SHP77 treated with DMSO at 0.1 percent for 48 hours (cell line): ENCODE data around the gene TMEM184C.

Source experiments
- DNase-seq: peaks from one replicate; lab custom pipeline; 2025; lab: John Stamatoyannopoulos, UW

TMEM184C gene

DNA sequence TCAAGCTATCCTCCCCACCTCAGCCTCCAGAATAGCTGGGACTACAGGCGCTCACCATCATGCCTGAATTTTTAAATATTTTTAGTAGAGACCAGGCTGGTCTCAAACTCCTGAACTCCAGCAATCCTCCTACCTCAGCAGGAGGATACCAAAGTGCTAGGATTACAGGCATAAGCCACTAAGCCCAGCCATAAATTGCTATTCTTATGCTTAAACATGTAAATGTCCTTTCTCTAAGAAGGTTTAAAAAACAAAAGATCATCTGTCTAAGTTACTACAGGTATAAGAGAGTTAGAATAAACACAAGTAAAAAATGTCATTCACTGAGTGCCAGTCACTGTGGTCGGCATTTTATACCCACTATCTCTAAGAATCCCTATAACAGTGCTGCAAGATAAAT, 38.4 kb downstream of the TMEM184C start:
- no peak for DNase-seq

DNA sequence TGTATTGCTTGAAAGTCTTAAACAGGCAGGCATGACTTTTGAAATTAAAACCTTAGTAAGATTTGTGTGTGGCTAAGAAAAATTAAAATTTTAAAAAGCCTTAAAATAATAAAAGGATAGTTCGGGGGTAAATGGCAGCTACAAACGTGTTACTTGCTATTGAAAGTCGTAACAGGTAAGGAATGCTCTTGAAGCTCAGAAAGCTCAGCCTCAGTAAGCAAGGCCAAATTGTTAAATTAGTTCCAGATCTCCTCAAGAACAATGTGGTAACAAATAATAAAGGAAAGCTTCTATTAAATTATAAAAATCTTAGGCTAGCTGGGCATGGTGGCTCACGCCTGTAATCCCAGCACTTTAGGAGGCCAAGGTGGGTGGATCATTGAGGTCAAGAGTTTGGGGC, 41.3 kb downstream of the TMEM184C start:
- no peak for DNase-seq

DNA sequence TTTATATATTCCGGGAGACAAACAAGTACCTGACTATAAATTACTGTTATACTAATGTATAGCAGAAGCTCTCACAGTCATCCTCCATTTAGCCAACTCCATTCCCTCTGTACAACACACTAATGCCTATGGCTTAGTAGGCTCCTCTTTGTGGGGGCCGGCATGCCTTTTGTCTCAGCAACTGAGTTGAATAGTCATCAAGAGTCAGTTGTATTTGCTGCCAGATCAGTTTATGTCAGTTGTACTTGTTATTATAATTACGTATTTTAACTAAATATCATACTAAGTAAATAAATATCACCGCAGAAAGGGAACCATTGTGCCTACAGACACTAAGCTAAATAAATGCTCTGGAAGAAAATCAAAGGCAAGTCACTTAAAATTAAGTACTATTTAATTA, 56.9 kb downstream of the TMEM184C start:
- no peak for DNase-seq

DNA sequence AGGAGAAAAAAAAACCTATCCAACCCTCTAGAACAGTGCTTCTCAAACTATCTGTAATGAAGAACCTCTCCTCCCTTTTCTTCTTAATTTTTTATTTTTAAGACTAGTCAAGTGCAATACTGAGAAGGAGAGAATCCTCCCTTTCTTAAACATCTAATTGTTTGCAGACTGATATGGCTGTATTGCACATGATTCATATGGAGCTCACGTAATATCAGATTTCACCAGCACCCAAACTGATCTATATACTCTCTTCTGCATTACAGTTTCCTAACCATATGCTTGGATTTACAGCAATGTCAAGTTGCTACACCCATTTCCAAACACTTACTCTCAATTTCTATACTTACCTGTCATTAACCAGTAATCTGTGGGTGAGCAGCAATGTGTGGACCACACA, 57.3 kb downstream of the TMEM184C start:
- DNase-seq: no peak

DNA sequence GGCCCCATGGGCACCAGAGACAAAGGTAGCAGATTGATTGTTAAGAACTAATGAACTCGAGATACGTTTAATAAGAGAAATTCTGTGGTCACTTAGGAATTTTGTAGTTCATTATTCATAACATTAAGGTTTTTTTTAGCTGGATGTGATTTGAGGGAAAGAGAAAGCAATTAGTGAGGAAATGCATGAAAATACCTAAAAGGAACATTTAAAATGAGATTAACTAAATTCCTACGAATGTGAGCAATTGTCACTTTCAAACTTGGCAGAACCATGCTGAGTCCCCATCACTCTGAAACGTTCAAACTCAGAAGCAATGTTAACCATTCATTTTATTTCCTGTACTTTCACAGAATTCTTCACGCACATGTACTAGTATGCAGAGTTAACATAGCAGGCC, 60.9 kb downstream of the TMEM184C start:
- DNase-seq: no peak

DNA sequence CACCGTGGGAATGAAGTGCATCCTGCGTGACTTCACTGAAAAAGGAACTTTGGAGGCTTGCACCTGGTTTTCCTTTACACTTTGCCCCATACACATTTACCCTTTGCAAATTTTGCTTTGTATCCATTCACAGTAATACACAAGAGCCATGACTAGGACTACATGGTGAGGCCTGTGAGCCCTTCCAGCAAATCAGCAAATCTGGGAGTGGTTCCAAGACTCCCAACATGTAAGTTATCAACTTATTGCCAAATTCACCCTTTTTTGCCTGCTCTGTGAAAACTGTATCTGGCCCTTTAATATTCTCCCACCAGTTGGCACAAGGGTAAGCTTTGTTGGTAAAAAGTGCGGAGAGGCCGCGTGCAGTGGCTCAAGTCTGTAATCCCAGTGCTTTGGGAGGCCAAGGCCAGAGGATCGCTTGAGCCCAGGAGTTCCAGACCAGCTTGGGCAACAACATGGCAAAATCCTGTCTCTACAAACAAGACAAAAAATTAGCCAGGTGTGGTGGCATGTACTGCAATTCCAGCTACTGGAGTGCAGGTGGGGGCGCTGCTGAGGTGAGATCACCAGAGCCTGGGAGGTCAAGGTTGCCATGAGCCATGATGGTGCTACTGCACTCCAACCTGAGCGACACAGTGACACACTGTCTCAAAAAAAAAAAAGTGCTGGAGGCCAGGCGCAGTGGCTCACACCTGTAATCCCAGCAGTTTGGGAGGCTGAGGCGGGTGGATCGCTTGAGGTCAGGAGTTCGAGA, 61.8 kb downstream of the TMEM184C start:
- DNase-seq: no peak

DNA sequence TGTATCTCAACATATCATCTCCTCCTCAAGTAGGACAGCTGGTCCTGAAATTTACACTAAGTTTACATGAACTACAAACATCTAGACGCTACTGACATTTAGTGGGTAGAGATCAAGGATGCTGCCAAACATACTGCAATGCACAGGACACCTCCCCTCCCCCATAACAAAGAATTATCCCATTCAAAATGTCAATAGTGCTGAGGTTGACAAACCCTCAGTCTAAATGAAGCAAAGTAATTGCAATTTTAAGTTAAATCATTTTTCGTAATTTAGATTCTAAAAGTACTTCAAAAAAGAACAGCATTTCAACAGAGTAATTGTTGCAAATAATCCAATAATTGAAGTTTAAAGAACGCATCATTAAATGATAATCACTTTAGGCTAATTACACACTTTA, 65.6 kb downstream of the TMEM184C start:
- no peak for DNase-seq

DNA sequence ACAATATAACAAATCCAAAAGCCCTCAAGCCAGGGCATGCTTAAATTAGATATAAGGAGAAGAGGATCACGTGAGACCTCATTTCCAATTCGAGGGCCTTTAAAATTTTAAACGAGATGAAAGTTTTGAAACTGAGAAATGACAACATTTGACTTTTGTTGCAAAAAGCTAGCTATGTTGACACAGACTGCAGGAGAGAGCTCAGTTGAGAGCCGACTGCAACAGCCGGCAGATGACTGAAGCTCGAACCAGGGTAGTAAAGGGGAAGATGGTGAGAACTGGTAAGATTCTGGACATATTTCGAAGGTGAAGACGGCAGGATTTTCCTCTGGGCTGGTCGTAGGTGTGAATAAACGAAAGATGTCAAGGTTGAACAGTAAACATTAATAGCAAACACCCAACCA, 66.0 kb downstream of the TMEM184C start:
- DNase-seq: no peak

DNA sequence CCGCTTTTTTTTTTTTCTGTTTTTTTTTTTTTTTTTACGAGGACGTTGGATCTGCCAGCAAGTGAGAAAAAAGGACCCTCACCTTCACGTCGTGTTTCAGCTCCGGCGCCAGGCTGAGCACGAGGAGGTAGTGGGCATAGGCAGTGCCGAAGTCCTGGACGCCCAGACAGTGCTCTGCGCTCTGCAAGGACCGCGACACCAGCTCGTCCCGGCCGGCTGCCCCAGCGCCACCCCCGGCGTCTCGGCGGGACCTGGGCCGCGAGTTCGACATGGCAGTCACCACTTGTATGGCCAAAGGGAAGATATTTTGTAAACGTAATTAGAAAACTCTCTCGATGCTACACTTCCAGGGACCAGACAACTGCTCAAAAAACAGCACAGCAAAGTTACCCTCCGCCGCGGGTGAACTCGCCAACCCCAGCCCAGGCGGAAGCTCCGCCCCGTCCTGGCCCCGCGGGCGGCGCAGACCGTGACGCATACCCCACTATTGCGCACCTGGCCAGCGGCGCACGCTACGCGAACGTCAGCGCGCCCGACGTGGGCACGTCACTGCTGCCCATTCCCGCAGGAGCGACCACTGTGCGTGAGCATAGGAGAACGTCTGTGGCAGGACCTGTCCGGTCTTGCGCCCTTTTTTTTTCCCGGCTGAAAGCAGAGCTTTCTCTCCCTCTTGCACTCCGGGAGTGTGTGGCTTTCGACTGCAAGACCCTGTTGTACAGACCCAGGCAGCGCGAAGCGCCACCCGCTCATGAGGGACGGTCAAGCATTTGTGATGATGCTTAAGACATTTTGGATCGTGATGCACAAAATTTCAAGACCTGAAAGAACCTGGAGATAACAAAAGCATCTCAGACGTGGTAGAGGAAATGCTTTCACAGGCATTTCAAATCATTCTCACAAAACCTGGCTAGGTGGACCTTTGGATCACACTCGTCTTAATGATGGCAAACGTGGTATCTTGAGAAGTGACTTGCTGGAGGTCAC, 66.8 kb downstream of the TMEM184C start, which contains the start of gene PRMT9:
PRMT9 (minus strand) TSS at position 447 of the 984 bp plus-strand sequence; CDS start at position 271, 176 bp downstream.
- DNase-seq: peak; percentile 69

DNA sequence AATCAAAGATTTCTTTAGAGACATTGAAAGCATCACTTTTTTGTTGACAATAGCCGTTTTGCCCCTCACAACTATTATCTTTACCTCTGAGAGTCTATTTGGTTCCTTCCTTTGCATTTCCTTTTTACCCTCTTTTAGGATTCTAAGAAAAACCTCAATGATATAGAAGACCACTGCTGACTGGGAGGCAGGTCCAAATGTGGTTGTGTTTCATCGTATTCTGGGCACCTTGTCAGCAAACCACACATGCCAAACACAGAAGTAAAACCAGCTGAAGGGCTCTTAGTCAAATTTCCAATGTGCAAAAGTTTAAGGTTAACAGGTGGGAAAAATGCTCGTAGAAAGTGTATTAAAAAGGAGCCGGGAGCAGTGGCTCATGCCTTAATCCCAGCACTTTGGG, 71.9 kb downstream of the TMEM184C start:
- no peak for DNase-seq

DNA sequence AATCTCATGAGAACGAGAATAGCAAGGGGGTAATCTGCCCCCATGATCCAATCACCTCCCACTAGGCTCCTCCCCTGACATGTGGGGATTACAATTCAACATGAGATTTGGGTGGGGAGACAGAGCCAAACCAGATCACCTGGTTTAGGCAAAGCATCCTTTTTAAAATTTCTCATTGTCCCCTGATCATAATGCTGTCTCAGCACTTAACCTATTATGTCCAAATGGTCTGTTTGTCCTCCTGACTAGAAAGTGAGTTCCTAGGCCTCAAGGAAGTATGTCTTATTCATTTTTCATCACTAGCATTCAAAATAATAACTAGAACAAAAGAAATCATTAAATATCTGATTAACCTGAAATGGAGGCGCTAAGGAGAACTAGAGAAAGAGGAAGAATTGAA, 74.6 kb downstream of the TMEM184C start:
- no peak for DNase-seq

DNA sequence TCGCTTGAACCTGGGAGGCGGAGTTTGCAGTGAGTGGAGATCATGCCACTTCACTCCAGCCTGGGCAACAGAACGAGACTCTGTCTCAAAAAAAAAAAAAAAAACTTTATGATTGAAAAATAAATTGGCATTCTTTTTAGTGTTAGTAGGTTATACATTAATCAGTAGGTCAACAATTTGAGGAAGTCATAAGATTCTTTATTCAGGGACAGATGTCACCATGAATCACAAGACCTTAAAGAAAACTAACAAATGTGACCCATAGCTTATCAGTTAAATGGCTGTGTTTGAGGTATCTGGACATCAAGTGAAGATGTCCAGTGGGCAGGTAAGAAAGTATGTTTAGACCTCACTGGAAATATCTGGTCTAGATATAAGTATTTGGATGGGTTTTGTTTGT, 76.0 kb downstream of the TMEM184C start:
- no peak for DNase-seq

DNA sequence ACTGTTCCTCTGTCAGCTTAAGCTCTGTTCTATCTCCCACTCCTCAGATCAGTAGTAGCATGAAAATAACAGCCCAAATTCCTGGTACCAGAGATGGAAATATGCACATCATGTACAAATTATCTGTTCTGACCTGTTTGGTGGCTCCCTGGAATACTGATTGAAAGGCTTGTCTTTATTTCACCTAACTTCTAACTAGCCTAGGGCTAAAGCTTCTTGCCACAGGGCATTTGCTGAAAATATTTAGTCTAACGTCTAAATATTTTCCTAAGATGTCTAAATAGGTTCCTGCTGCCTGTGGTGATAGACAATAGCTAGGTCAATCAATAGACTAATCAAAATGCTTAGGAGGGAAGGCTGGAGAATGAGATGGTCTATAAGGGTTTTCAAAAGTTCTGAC, 79.7 kb downstream of the TMEM184C start:
- DNase-seq: no peak

DNA sequence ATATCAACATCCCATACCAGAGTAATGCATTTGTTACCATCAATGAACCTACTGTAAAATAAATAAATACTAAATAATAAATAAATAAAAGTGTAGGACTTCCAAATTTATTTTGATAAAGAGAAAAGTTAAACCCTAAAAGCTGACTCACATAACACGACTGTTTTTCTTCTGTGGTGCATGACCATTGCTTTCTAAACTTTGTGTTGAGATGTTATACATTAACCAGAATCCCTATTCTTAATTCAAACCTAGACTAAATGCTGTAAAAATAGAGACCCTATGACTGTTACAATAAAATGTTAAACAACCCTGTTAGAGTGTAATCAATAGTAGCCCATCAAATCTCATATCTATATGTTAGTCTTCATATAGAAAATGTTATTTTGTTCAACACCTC, 87.6 kb downstream of the TMEM184C start:
- DNase-seq: no peak

DNA sequence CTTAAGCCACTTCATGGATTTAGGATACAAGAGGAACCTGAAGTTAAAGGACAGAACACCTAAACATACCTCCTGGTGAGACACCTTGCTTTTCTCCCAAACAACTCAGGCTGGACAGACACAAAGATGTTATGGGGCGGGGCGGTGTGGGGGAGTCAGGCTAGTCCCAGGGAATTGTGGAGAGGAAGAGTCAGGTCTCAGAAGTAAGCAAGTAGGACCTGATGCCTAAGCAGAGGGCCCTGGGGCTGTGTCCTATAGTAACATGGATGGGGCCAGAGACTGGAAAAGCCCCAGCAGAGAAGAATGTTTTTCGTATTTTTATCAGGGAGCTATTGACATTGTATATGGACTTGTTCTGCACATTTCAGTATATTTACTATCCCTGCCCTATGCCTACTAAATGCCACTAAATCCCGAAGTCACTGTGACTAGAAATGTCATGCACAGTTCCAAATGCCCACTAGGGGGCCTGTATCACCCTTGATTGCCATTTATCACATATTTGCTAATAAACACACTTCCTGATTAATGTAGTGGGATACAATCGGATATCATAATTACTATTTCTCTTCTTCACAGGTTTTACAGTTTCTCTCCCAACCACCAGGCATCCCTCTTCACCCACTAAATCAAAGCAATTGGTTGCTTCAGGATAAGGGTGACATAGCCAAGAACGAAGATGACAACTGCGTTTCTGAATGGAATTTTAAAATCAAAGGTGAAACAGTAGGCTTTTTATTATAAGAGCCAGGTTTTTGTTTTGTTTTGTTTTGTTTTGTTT, 90.9 kb downstream of the TMEM184C start:
- DNase-seq: no peak

DNA sequence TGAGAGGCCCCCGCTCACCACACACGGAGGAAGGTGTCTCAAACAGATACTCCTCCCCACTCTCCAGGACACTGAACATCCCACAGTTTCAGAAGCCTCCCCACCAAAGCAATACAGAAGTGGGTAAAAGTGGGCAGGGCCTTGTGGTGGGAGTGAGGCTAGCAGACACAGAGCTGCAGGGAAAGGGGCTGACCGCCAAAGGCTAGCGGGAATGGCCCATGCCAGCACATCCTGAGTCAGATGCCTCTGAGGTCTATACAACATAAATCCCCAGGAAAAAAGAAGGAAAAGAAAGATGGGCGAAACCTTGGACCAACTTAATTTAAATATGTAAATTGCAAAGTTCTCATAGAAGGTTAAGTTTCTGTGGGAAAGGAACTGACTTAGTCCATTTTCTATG, 92.8 kb downstream of the TMEM184C start:
- no peak for DNase-seq

DNA sequence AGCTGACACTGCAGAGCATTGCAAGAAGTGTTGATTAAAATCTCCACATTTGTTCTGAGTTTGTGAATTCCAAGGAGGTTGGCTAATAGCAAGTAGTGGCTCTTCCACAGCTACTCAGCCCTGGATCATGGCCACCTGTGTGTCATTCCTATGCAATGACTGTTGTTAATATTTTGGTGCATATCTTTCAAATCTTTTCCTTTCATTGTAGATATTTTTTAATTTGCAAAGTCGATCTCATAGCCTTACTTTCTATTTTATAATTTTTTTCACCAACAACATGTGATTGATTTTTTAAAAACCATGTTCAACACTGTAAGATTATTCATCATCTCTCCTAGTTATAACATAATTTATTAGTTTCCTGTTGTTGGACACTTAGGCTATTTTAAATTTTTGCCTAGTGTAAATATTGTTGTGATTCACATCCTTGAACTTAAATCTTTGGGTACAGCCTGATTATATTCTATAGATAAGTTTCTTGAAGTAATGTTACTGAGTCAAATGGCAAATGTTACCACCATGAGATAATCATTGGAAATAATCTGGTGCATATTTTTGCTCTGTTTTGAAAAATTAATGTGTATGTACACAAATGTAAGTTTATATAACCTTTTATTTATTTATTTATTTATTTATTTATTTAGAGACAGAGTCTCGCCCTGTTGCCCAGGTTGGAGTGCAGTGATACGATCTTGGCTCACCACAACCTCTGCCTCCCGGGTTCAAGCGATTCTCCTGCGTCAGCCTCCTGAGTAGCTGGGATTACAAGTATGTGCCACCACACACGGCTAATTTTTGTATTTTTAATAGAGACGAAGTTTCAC, 97.6 kb downstream of the TMEM184C start:
- DNase-seq: no peak

DNA sequence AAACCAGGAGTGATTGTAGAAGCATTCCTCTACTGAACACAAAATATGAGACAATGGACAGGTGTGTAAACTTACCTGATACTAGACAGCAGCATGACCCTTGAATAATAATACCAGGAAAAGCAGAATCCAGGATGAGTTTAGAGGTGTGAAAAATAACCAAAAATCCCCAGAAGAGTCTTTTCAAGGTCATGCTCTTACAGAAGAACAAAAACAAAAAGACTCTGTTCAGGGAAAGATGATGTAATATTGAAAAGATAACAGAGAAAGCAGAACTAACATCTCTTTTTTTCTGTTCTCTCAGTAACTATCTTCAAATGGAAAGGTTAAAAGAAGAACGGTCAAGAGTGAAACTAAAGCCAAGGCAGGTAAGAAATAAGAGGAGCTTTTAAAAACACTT, 100.7 kb downstream of the TMEM184C start:
- DNase-seq: no peak
